ENCODE measurements around the gene CCSER1.
"Not testable (repeated sequence)": the region's sequence is repeated elsewhere in the genome, so short reads cannot be mapped to it uniquely, and the experiment has no call there.

Gene CCSER1

GRCh38 chr4:91319556-91320268, 1192.5 kb downstream of the CCSER1 start:
- in situ Hi-C loops (cut with MboI; ENCODE audit: low sequenced_read_pairs), result no loop called here

DNA sequence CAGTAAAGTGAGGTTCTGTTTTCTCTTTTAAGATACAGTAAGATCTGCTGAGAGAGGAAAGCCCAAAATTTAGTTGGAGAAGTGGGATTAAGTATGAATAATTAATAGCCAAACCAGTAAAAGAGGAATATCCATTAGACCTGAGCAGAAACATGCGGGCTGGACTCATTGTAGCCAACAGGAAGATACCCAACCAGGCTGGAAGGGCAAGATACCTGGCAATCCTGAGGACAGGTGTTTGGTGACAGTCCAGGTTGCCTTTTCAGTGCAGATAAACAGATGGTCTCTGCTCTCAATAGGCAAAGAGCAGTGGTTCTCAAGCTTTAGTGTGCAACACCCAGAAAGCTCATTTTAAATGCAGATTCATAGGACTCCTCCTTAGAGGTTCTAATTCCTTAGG, 1195.8 kb downstream of the CCSER1 start:
- in situ Hi-C loops (cut with MboI; ENCODE audit: low sequenced_read_pairs), result no loop called here

DNA sequence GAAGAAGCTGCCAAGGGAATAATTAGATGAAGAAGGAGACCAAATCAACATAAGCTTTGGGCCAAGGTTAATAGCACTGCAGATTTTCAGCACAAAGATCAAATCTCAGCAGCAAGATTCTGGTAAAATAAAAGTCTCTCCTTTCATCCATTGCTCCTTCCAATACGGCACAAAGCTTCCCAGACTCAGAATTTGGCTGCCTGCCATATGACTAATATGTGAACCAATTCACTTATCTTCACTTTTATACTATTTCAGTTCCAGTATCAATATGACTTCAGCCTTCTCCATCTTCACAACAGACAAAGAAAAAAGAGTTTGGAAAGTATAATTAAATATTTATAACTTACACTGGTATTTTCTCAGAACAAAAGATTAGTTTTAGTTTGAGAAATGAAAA, 1198.3 kb downstream of the CCSER1 start:
- in situ Hi-C loops (cut with MboI; ENCODE audit: low sequenced_read_pairs), result no loop called here

DNA sequence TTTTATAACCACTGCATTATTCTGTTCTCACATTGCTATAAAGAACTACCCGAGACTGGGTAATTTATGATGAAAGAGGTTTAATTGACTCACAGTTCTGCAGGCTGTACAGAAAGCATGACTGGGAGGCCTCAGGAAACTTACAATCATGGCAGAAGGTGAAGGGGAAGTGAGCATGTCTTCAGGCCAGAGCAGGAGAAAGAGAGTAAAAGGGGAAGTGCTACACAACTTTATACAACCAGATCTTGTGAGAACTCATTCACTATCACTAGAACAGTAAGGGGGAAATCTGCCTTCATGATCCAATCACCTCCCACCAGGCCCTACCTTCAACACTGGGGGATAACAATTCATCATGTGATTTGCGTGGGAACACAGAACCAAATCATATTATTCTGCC, 1199.0 kb downstream of the CCSER1 start:
- in situ Hi-C loops (cut with MboI; ENCODE audit: low sequenced_read_pairs), result not testable (repeated sequence)

GRCh38 chr4:91330555-91331137, 1203.5 kb downstream of the CCSER1 start:
- in situ Hi-C loops (cut with MboI; ENCODE audit: low sequenced_read_pairs), result no loop called here

DNA sequence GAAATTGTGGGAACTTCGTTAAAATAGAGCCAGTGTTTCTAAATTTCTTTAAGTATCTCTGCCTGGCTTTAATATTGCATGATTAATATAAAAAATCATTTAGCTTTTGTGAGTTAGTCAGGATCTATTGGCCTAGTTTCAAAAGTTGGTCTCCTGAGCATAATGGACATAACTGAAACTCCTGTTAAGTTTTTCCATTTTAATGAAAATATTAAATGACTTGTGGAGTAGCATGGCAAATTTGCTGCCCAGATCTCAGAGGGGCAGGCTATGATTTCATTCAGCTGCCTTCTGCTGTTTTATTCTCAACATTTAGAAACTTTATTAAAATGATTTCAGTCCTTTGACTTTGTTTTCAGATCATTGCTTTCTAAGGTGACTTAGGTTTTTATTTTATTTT, 1213.6 kb downstream of the CCSER1 start:
- in situ Hi-C loops (cut with MboI; ENCODE audit: low sequenced_read_pairs), result no loop called here

DNA sequence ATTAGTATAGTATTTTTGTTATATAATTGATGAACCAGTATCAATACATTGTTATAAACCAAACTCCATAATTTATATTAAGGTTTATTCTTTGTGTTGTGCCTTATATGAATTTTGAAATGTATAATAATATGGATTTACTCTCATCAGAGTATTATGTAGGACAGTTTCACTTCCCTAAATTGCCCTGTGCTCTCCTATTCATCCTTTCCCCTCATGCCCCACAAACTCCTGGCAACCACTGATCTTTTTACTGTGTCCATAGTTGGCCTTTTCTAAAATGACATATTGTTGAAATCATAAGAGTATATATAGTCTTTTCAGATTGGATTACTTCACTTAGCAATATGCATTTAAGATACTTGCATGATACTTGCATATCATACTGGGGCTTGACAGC, 1218.4 kb downstream of the CCSER1 start:
- in situ Hi-C loops (cut with MboI; ENCODE audit: low sequenced_read_pairs), result no loop called here

DNA sequence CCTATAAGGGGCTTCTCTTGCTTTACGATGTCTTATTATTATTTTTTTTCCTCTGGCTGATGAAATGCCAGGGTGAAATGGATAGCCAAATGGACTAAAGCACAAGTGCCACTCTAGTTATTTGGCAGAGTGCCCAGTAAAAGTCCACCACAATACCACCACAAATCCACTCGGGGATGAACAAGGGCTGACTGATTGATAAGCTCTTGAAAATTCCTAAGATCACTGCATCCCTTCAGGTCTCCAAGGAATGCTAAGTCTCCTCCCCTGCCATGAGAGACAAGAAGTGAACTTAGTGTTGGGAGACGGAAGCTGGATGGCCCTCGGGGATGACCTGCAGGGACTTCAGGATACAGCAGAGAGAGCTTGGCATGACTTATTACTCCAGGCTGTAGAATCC, 1229.3 kb downstream of the CCSER1 start:
- in situ Hi-C loops (cut with MboI; ENCODE audit: low sequenced_read_pairs), result not testable (repeated sequence)

- in situ Hi-C loops (cut with MboI; ENCODE audit: low sequenced_read_pairs), result not testable (repeated sequence)
Measured at GRCh38 chr4:91358016-91358415, 1230.8 kb downstream of the CCSER1 start.

DNA sequence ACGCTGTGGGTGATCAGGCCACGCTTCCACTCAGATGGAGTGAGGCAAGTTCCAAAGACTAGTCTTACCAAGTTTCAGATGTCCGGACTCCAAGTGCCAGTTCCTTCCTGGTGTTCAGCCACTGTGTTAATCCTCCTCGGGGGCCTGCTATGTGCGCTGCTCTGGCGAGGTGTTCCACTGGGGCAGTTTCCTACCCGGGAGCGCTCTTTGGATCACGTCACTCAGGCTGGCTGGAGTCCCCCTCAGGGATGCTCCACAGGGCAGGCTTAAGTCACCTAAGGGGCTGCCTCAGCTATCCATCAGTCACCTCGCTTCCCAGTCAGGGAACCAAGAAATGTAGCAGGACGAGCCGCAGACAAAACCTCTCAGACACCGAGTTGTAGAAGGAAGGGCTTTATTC, 1231.4 kb downstream of the CCSER1 start:
- in situ Hi-C loops (cut with MboI; ENCODE audit: low sequenced_read_pairs), result not testable (repeated sequence)

DNA sequence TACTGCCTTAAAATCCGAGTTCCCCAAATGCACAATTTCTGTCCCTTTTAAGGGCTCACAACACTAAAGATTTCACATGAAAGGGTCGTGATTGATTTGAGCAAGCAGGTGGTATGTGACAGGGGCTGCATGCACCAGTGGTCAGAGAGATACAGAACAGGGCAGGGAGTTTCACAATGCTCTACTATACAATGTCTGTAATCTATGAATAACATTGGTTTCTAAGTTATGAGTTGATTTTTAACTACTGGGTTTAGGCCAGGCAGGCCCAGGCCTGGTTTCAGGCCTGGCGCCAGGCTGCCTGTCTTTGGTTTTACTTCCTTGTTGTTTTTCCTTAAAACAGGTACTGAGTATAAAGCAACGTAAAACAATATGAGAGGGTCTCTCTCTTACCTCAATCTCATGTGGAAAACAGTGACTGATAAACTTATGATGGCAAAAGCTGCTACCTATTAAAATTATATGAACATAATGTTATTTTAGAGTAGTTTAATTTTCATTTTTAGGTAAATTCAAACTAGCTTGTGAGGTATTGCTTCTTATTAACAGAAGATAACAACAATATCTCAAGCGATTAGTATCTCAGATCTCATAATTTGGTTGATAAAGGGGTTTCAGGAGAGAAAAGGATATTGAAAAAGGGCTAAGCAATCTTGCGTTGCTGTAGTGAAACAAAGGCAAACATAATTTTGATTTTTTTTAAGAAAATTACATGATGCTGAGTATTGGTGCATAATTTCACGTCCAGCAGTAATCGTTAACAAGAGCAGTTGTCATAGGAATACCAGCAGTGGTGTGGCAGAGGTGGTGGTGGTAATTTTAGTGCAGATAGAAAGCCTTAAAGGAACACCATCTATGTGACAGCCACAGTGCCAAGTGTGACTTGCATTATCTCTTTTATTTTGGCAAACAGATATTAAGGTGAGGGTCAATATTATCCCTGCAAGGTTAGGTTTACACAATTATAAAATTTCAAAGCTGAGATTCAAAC, 1232.1 kb downstream of the CCSER1 start:
- in situ Hi-C loops (cut with MboI; ENCODE audit: low sequenced_read_pairs), result no loop called here

- in situ Hi-C loops (cut with MboI; ENCODE audit: low sequenced_read_pairs), result no loop called here
Measured at GRCh38 chr4:91362125-91362524, 1234.9 kb downstream of the CCSER1 start.

GRCh38 chr4:91366554-91366953, 1239.4 kb downstream of the CCSER1 start:
- in situ Hi-C loops (cut with MboI; ENCODE audit: low sequenced_read_pairs), result no loop called here

- in situ Hi-C loops (cut with MboI; ENCODE audit: low sequenced_read_pairs), result no loop called here
Measured at GRCh38 chr4:91369116-91369515, 1241.9 kb downstream of the CCSER1 start.

DNA sequence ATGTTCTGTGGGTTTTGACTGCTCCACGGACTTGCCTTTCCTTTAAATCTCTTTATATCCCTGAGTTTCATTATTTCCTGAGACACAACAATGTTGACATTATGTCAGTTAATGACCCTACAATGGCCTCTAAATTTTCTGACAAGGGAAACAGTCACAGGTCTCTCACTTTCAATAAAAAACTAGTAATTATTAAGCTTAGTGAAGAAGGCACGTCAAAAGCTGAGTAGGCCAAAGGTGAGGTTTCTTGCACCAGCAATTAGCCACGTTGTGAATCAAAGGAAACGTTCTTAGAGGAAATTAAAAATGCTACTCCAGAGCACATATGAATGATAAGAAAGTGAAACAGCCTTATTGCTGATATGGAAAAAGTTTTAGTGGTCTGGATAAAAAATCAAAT, 1246.4 kb downstream of the CCSER1 start:
- in situ Hi-C loops (cut with MboI; ENCODE audit: low sequenced_read_pairs), result no loop called here

- in situ Hi-C loops (cut with MboI; ENCODE audit: low sequenced_read_pairs), result not testable (repeated sequence)
Measured at GRCh38 chr4:91405431-91405830, 1278.2 kb downstream of the CCSER1 start.

DNA sequence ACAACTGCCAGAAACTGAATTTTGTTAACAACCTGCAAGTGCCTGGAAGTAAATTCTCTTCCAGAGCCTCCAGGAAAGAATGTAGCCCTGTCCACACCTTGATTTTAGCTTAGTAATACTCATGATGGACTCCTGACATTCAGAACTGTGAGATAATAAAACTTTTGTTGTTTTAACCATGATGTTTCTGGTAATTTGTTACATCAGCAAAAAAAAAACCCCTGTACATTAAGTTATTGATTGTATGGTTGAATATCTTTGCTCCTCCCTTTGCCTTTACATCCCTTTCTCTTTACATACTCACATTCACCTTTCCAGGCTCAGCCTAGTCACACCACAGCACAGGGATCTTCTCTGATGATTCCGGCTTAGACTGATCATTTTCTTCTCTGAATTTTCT, 1294.8 kb downstream of the CCSER1 start:
- in situ Hi-C loops (cut with MboI; ENCODE audit: low sequenced_read_pairs), result no loop called here

- in situ Hi-C loops (cut with MboI; ENCODE audit: low sequenced_read_pairs), result no loop called here
Measured at GRCh38 chr4:91426725-91427124, 1299.5 kb downstream of the CCSER1 start.

GRCh38 chr4:91427171-91427570, 1300.0 kb downstream of the CCSER1 start:
- in situ Hi-C loops (cut with MboI; ENCODE audit: low sequenced_read_pairs), result no loop called here

- in situ Hi-C loops (cut with MboI; ENCODE audit: low sequenced_read_pairs), result no loop called here
Measured at GRCh38 chr4:91434631-91435030, 1307.4 kb downstream of the CCSER1 start.

GRCh38 chr4:91436556-91436955, 1309.4 kb downstream of the CCSER1 start:
- in situ Hi-C loops (cut with MboI; ENCODE audit: low sequenced_read_pairs), result no loop called here

GRCh38 chr4:91447168-91447567, 1320.0 kb downstream of the CCSER1 start:
- in situ Hi-C loops (cut with MboI; ENCODE audit: low sequenced_read_pairs), result no loop called here
